Superior temporal gyrus (tissue), 1 donor: ENCODE measurements around the gene AKR1B15.

Source experiments
- DNase-seq: peaks from one replicate; pipeline ENCODE4 v3.0.0-alpha.2; 2016; ENCODE audit errors: extremely low spot score

Gene AKR1B15

DNA sequence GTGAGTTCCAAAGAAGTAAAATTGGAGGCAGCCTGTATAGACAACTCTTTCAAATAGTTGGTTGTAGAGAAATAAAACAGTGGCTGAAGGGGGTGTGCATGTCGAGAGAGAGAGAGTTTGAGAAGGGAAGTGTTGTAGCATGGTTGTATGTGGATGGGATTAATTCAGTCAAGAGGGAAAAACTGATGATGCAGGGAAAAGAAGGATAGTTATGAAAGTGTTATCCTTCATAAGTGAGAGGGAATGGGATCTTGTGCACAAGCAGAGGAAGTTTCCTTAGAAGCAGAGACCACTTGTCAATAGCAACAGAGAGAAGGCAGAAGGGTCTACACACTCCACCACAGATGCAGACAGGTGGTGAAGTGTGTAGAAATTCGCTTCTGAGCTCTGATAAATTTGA is 67.7 kb downstream of the AKR1B15 start:
- DNase-seq: no peak

DNA sequence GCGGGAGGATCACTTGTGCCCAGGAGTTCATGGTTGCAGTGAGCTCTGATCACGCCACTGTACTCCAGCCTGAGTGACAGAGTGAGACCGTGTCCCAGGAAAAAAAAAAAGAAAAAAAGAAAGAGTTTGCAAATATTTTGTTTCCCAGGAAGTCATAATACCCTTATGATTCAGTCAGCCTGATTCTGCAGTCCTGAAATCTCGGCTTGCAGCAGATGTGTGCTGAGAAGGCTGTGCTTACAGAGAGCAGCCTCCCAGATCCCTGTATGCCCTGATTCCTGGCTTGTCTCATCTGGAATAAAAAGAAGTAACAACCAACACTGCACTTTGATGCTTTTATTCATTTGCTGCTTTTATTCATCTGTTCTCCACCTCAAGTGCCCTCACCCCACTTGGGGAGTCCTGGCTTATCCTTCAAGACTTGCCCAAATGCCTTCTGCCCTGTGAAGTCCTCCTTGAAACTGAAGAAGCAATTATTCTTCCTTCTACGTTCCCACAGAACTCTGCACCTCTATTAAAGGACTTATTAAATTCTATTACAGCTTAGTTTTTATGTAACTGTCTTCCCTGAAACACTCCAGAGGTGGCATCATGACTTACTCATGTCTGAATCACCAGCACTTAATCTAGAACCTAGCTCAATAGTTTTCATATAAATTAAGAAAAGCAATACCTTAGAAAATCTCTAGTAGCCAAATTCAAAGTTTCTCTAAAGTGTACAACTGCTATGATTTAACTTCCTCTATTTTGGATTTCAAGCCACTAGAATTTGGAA is 70.0 kb downstream of the AKR1B15 start:
- DNase-seq: no peak

DNA sequence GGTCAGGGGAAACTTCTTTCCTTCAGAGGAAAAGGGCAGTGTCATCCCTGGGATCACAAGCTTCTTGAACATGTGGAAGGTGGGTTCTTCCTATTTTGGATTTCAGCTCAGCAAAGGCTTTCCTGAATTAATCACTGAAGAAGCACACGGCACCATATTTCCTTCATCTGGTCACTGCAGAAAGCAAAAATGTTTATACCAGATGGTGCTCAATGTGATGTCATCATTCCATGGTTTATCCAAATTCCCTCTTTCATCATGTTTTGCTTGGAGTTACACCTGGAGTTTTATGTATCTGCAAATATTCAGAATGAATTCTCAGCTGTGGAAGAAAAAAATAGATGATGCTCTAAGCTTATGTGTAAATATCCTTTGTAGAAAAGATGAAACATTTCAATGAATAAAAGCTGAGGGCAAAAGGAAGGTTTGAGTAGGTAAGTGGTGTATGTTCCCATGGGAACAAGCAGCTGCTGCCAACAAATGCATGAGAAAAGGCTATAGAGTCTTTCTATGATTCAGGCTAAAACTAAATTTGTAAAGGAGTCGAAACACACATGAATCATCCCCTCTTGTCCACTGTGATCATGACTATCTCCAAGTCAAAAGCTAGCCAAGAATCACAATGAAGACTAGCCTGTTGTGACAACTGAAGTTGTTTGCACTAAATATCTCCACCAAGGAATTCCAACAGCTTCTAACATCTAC is 70.9 kb downstream of the AKR1B15 start:
- DNase-seq: peak; percentile 29

DNA sequence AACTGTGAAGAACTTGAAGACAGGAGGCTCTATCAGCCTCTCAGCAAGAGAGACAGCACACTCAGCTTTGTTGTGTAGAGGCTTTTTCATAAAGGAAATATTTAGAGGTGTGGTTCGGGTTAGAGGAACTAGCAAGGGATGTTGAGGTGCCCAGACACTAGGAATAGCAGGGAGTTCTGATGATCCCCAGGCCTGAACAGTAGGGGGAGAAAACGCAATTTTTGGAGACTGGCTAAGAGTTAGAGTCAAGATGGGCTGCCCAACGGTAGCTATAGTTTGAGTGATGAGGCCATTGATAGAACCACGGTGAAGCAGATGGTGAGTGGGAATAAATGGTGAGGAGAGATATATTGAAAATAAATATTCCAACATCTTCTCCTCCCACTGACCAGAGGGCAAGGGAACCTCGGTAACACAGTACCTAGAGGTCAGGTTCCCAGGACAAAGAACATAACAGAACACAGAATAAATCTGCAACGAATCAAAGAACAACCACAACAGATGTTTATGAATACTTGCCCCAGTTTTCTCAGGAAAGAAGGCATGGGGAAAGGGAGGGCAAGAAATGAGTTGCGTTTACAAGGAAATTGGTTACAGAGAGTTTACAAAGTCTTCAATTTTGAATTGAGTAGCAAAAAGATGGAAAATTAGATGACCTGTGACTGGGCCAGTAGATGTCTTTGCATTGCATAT is 73.5 kb downstream of the AKR1B15 start:
- DNase-seq: no peak

GRCh38 chr7:134623193-134623592 is 74.3 kb downstream of the AKR1B15 start:
- DNase-seq: no peak

DNA sequence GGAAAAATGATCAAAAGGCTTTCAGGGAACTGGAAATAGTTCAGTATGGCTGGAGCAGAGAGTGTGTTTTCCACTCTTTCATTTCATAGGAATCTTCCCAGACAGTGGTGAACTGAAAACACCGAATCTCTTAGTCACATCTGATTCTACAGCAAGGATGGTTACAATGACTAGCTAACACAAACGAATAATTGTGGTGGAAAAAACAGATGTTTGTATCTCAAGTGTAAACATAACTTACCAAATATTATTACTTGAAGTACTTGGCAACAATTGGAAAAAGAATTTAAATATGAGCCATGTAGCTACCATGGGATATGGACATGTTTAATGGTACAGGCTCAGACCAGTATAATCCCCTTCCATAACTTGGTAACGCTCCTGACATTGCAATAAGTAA is 76.6 kb downstream of the AKR1B15 start:
- DNase-seq: no peak

DNA sequence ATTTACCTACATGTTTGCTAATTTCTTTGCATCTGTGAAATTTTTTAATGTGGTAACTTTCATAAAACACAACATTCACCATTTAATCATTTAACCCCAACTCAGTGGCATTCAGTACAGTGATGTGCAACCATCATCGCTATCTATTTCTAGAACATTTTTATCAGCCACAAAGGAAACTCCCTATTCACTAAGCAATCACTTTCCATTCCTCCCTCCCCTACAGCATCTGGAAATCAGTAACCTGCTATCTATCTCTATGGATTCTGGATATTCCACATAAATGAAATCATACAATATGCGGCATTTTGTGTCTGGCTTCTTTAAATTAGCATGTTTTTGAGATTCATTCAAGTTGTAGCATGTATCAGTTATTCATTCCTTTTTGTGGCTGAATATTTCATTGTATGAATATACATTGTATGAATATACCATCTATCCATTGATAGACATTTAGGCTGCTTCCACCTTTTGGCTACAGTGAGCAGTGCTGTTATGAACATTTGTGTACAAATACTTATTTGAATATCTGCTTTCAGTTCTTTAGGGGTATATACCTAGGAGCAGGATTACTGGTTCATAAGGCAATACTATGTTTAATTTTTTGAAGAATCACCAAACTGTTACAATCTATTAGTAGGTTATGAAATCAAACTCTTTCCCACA is 78.3 kb downstream of the AKR1B15 start:
- DNase-seq: no peak

GRCh38 chr7:134627775-134628153 is 78.9 kb downstream of the AKR1B15 start:
- no peak for DNase-seq

GRCh38 chr7:134629445-134629844 is 80.5 kb downstream of the AKR1B15 start:
- no peak for DNase-seq
